Panc1 (cell line): ENCODE measurements around the gene CACNA1C. TPM values are rescaled to one million over a fixed set of nuclear protein-coding genes. Genes with fewer than 3 reads are reported as not detected.

Experiments used
- ATAC-seq: fragments of 200-7000 bp; cut with Tn5 transposase; 2 replicates; pipeline ENCODE4 v1.9.1; 2020; ENCODE audit warnings: mild to moderate bottlenecking, moderate library complexity
- BruUV-seq: library from RNA; stranded (reverse); fragments of 400-500 nt; replicated peaks from 2 replicates; lab custom pipeline; 2021; lab: Mats Ljungman, UMichigan
- CTCF ChIA-PET: fragments of 300-600 bp; sonication (Branson Sonifier 250); formaldehyde crosslinking; loops from one replicate; lab custom pipeline; 2022; ENCODE audit warnings: antibody characterized with exemption; lab: Charles Lee
- POLR2A ChIA-PET: fragments of 300-600 bp; sonication (Branson Sonifier 250); formaldehyde crosslinking; loops from one replicate; lab custom pipeline; 2022; ENCODE audit warnings: antibody characterized with exemption; lab: Charles Lee
- DNase-seq: peaks from one replicate; pipeline ENCODE4 v3.0.0-alpha.2; 2010; ENCODE audit warnings: low read depth, low spot score
- H3K27ac ChIP-seq: 2 replicates; pipeline ENCODE4 v1.5.1; 2011; ENCODE audit warnings: mild to moderate bottlenecking, low read length, inconsistent platforms
- H3K27me3 ChIP-seq: fragments of 200-500 bp; sonication (Bioruptor generic); 2 replicates; pipeline ENCODE4 v1.6.0; 2014; ENCODE audit warnings: low read length, inconsistent platforms; ENCODE audit not compliant: control insufficient read depth, insufficient read depth
- H3K36me3 ChIP-seq: fragments of 200-500 bp; sonication (Bioruptor generic); 2 replicates; pipeline ENCODE4 v1.5.1; 2014; ENCODE audit warnings: inconsistent platforms, mild to moderate bottlenecking, low read length, moderate library complexity; ENCODE audit not compliant: control insufficient read depth, insufficient read depth
- H3K4me1 ChIP-seq: 2 replicates; pipeline ENCODE4 v1.5.1; 2011; ENCODE audit warnings: inconsistent platforms, mild to moderate bottlenecking, low read length, moderate library complexity; ENCODE audit not compliant: control insufficient read depth, insufficient read depth
- H3K4me3 ChIP-seq, 2 experiments: 2 replicates each; pipeline ENCODE4 v1.5.1; 2011 to 2012; ENCODE audit warnings: low read depth in 2 of 2, low read length in 2 of 2, mild to moderate bottlenecking in 2 of 2, inconsistent platforms in 1 of 2, moderate library complexity in 1 of 2
- H3K9me3 ChIP-seq: fragments of 200-500 bp; sonication (Bioruptor generic); 2 replicates; pipeline ENCODE4 v1.5.1; 2014; ENCODE audit warnings: low read depth, mild to moderate bottlenecking, inconsistent platforms, low read length, moderate library complexity; ENCODE audit not compliant: control insufficient read depth, insufficient read depth
- CTCF ChIP-seq: fragments of 450-650 bp; IDR thresholded peaks from 2 replicates; pipeline ENCODE4 v1.5.1; 2017; ENCODE audit warnings: mild to moderate bottlenecking
- POLR2AphosphoS5 ChIP-seq: IDR thresholded peaks from 2 replicates; pipeline ENCODE4 v1.6.1; 2012; ENCODE audit warnings: mild to moderate bottlenecking, low read depth, low read length, moderate library complexity
- REST ChIP-seq, 2 experiments: IDR thresholded peaks; 2 replicates each; pipeline ENCODE4 v1.6.1; 2011 to 2012; ENCODE audit warnings: low read depth in 2 of 2, control low read depth in 1 of 2, low read length in 1 of 2, mild to moderate bottlenecking in 1 of 2, moderate library complexity in 1 of 2; ENCODE audit not compliant: insufficient read depth in 1 of 2
- SIN3A ChIP-seq: IDR thresholded peaks from 2 replicates; pipeline ENCODE4 v1.6.1; 2012; ENCODE audit warnings: low read depth, mild to moderate bottlenecking, low read length, moderate library complexity, borderline replicate concordance; ENCODE audit not compliant: insufficient read depth
- TCF7L2 ChIP-seq: IDR thresholded peaks from 2 replicates; pipeline ENCODE4 v1.6.1; 2011; ENCODE audit warnings: mild to moderate bottlenecking, low read depth, low read length, inconsistent platforms
- in situ Hi-C: cut with HindIII; loops from 2 replicates; pipeline ENCODE4 v1.10.0; 2016; ENCODE audit warnings: low sequenced_read_pairs, low pct_unique_long_range_greater_than_20kb
- intact Hi-C: fragments of 100-400 bp; cut with micrococcal nuclease; formaldehyde crosslinking; loops from one replicate; pipeline ENCODE4 v1.10.0; 2022; ENCODE audit not compliant: unreplicated experiment
- total RNA-seq: library from RNA; stranded (reverse); gene quantifications from one replicate; pipeline ENCODE4 v1.2.1, GENCODE V29; 2021; ENCODE audit not compliant: unreplicated experiment

The CACNA1C gene
- total RNA-seq, 1 experiment from 2014 or later, result 0.03 TPM

- Histone ChIP-seq H3K27ac (no peak overlapping the region), H3K4me1 (no peaks in the 10 kb centered on the region), H3K36me3 (no peaks in the 10 kb centered on the region), H3K9me3 (no peaks in the 10 kb centered on the region), H3K27me3 (0 out of 2 replicates have a peak, but pooled peaks cover 2% of the 10 kb centered on the region), H3K4me3 (no peak overlapping the region)
- CTCF ChIA-PET, result no interaction called here
- DNase-seq (no peak), ATAC-seq (no peak)
- BruUV-seq, result no TSS peak
- in situ Hi-C loops, result no loop called here
- POLR2A ChIA-PET, result no interaction called here
- intact Hi-C loops, result no loop called here
- no peak for TF ChIP-seq TCF7L2
- no peak for TF ChIP-seq SIN3A
- TF ChIP-seq REST (IDR thresholded peaks at IDR 0.05; ENCODE audit: insufficient read depth in 1 of 2, low read depth in 2 of 2, low read length in 1 of 2), result no peak
- no peak for TF ChIP-seq CTCF
- TF ChIP-seq POLR2AphosphoS5, result no peak
Measured at GRCh38 chr12:2094597-2094996, 41.8 kb downstream of the CACNA1C start.

- no peak overlapping the region for H3K27ac ChIP-seq
- H3K27me3 ChIP-seq, result 0 out of 2 replicates have a peak, but pooled peaks cover 2% of the 10 kb centered on the region
- DNase-seq, result no peak
- no peak overlapping the region for H3K4me3 ChIP-seq
- no peaks in the 10 kb centered on the region for H3K36me3 ChIP-seq
- ATAC-seq, result no peak
- H3K4me1 ChIP-seq, result no peaks in the 10 kb centered on the region
- BruUV-seq, result no TSS peak
- CTCF ChIA-PET, result no interaction called here
- H3K9me3 ChIP-seq, result no peaks in the 10 kb centered on the region
- in situ Hi-C loops, result no loop called here
- TF ChIP-seq TCF7L2 (no peak), SIN3A (no peak), REST (IDR thresholded peaks at IDR 0.05; ENCODE audit: insufficient read depth in 1 of 2, low read depth in 2 of 2, low read length in 1 of 2) (no peak), POLR2AphosphoS5 (no peak)
- intact Hi-C loops, result no loop called here
- POLR2A ChIA-PET, result no interaction called here
Measured at GRCh38 chr12:2095878-2096277, 43.1 kb downstream of the CACNA1C start.
